GM10847 (cell line): ENCODE results near the gene SPDYE4.

Source experiments
- POLR2A ChIP-seq: IDR thresholded peaks from 2 replicates; pipeline ENCODE4 v1.6.1; 2011; ENCODE audit not compliant: insufficient read length; ENCODE audit errors: extremely low read depth

The SPDYE4 gene

GRCh38 chr17:8711291-8711690 lies 47.1 kb downstream of the SPDYE4 start:
- no peak for TF ChIP-seq POLR2A

DNA sequence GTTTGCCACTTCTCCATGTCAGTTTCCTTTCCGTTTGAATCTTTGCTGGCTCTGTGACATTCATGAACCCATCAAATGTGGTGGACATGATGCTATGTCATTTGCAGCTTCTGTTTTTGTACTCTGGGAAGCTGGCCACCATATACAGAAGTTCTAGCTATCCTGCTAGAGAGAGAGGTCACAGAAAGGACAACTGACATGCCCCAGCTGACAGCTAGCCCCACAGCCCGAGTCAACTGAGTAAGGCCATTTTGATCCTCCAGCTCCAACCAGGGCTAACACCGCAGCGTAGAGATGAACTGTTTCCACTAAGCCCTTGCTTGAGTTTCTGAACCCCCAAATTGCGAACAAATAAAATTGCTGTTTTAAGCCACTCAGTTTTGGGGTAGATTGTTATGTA lies 47.5 kb downstream of the SPDYE4 start:
- TF ChIP-seq POLR2A = no peak

DNA sequence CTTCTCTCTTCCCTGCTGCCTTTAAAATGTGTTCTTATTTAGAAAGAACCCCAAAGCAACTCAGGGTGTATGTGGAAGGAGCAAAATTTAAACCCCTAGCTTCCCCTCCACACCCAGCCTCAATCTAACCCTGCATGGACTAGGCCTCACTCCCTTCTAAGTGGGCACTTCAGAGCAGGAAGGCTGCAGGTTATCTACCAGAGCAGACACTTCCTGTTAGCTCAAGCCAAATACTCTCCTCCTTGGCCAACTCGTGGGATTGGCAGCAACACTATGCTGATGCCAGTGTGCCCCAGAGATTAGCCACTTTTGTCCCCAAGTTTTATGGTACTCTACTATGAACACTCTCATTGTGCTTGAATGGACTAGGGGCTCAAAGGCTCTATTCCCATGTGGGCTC lies 49.3 kb downstream of the SPDYE4 start:
- no peak for TF ChIP-seq POLR2A

DNA sequence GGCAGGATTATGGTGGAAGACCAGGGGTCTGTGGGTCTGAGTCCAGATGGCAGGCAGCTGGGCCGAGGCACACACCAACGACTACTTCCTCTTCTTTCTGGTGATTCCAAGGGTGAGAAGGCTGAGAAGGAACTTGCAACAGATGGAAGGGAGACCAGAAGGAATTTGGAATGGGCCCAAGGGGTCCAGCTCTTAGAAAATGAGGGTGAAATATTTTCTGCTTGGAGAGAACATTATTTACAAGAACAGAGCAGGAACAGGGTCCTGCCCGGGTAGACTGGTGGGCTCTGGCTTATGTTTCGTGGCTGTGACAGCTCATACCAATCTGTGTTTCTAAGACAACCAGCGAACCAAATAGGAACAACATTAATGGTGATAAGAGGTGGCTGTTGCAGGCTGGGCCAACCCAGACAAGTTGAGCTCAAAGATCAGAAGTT lies 50.3 kb downstream of the SPDYE4 start:
- TF ChIP-seq POLR2A = no peak

- no peak for TF ChIP-seq POLR2A
Observed at GRCh38 chr17:8707332-8708024, 50.9 kb downstream of the SPDYE4 start.

GRCh38 chr17:8706431-8706830 lies 51.9 kb downstream of the SPDYE4 start:
- no peak for TF ChIP-seq POLR2A

DNA sequence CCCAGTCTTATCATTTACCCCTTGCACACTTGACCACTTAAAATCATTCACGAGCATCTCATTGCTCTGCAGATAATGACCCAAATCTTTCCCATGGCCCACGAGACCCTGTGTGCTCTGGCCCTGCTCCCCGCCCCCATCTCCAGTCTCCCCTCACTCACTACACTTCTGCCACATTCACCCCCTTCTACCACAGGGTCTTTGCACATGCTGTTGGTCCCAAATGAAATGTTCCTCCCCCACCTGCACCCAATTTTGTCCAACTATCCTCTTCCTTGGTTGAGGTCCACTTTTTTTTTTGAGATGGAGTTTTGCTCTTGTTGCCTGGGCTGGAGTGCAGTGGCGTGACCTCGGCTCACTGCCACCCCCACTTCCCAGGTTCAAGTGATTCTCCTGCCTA lies 52.9 kb downstream of the SPDYE4 start:
- TF ChIP-seq POLR2A = no peak

- TF ChIP-seq POLR2A = no peak
Observed at GRCh38 chr17:8703001-8703400, 55.3 kb downstream of the SPDYE4 start.

GRCh38 chr17:8701754-8702153 lies 56.6 kb downstream of the SPDYE4 start:
- no peak for TF ChIP-seq POLR2A

DNA sequence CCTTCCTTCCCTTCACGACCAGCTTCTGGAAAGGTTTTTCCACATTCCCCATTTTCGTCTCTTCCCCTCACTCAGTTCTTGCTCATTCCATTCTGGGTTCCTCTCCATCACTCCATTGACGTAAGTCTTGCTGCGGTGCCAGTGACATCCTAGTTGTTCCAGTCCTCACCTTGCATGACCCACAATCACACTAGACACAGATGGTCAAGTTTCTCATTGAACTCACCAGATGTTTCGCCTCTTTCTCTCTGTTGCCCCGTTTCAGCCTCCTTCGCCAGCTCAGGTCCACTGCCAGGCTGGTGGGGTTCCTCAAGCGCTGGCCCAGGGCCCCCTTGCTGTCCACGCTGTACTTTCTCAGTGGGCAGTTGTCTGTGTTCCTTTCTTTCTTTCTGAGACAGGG lies 57.1 kb downstream of the SPDYE4 start:
- no peak for TF ChIP-seq POLR2A
